ENCODE measurements around the gene MORN1.

GRCh38 chr1:2344121-2344681 lies 47.2 kb downstream of the MORN1 start:
- TF ChIP-seq CTCF (IDR thresholded peaks at IDR 0.05) = no peak
- no peak for TF ChIP-seq POLR2A (IDR thresholded peaks at IDR 0.05)
